ENCODE measurements around the gene SACM1L. TPM values are rescaled to one million over a fixed set of nuclear protein-coding genes. Genes with fewer than 3 reads are reported as not detected.

Gene SACM1L, protein sequence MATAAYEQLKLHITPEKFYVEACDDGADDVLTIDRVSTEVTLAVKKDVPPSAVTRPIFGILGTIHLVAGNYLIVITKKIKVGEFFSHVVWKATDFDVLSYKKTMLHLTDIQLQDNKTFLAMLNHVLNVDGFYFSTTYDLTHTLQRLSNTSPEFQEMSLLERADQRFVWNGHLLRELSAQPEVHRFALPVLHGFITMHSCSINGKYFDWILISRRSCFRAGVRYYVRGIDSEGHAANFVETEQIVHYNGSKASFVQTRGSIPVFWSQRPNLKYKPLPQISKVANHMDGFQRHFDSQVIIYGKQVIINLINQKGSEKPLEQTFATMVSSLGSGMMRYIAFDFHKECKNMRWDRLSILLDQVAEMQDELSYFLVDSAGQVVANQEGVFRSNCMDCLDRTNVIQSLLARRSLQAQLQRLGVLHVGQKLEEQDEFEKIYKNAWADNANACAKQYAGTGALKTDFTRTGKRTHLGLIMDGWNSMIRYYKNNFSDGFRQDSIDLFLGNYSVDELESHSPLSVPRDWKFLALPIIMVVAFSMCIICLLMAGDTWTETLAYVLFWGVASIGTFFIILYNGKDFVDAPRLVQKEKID
- 10 to 100 TPM; 23.8 to 34.6 (median 32.1) TPM for total RNA-seq

DNA sequence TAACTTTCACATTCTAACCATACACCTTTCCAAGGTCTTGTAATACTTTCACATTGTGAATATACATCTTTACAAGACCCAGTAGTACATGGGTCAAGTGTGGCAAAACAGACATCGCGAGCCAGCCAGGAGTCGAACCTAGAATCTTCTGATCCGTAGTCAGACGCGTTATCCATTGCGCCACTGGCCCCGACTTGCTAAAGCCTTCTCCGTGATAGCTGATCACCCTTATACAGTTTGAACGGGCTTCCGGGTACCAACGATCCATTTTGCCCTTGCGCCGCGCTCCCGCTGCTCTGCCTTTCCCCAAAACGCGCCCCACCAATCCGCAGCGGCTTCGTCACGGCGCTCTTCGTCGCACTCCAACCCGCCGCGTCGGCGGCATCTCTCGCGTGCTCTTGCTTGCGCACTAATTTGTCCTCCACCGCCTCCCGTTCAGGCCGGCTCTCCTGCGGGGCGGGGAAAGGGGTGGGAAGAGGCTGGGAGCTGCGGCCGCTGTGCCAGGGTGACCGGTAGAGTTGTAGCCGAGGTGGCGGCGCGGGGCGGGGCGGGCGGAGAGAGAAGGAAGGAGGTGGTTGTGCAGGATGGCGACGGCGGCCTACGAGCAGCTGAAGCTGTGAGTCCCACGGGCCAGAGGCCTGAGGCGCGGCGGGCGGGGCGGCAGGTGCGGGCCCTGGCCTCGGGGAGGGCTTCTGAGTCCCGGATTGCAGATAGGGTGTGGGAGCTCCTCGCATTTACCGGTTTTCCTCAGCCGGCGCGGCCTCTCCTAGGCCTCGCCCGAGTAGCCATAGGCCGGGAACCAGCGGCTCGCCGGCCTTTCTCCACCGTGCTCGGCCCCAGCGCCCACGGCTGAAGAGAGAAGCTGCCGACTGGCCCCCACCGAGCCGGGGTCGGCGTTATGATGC, at the start of gene SACM1L:
TSS of gene SACM1L (plus strand) at position 515 of the 905 bp plus-strand sequence. CDS start at position 585, 70 bp downstream.
- WGBS, 2 donors, result 0 to 1% methylated on average over 73 to 75 of the region's 81 CpGs
- peak; percentile 97 to 99 for DNase-seq (ENCODE audit: low spot score in 2 of 2)
- intact Hi-C loops (cut with DNase I; ENCODE audit: low total_unique reads), result no loop called here
- peak within 1 kb of the TSS; percentile 82 for H3K4me3 ChIP-seq (ENCODE audit: low read depth, poor library complexity, severe bottlenecking)
- TF ChIP-seq, protein P1, sequence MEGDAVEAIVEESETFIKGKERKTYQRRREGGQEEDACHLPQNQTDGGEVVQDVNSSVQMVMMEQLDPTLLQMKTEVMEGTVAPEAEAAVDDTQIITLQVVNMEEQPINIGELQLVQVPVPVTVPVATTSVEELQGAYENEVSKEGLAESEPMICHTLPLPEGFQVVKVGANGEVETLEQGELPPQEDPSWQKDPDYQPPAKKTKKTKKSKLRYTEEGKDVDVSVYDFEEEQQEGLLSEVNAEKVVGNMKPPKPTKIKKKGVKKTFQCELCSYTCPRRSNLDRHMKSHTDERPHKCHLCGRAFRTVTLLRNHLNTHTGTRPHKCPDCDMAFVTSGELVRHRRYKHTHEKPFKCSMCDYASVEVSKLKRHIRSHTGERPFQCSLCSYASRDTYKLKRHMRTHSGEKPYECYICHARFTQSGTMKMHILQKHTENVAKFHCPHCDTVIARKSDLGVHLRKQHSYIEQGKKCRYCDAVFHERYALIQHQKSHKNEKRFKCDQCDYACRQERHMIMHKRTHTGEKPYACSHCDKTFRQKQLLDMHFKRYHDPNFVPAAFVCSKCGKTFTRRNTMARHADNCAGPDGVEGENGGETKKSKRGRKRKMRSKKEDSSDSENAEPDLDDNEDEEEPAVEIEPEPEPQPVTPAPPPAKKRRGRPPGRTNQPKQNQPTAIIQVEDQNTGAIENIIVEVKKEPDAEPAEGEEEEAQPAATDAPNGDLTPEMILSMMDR (IDR thresholded peaks at IDR 0.05), result no peak
- TF ChIP-seq POLR2A (IDR thresholded peaks at IDR 0.05), result no peak

DNA sequence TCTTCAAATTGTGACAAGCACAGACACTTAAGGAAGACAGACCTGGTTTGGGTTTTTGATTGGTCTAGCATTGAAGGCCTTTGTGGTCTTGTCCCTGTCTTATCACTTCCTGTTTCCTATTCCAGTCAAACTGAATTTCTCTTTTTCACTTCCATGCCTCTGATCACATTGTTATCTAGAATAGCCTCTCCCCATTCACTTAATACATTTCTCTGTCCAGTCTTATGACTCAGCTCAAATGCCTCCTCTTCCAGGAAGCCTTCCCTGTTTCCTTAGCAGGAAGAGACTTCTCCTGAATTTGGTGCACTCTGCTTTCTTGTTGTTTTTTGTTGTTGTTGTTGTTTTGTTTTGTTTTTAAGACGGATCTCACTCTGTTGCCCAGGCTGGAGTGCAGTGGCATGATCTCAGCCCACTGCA, 49.1 kb upstream of the SACM1L start:
- no peak overlapping the region for H3K4me3 ChIP-seq (ENCODE audit: low read depth, poor library complexity, severe bottlenecking)
- TF ChIP-seq POLR2A (IDR thresholded peaks at IDR 0.05), result no peak
- TF ChIP-seq, protein P1 (IDR thresholded peaks at IDR 0.05), result no peak
- DNase-seq (ENCODE audit: low spot score in 2 of 2), result no peak
- intact Hi-C loops (cut with DNase I; ENCODE audit: low total_unique reads), result no loop called here
- 90 to 100% methylated on average over 1 of the region's 1 CpG for WGBS, 2 donors

DNA sequence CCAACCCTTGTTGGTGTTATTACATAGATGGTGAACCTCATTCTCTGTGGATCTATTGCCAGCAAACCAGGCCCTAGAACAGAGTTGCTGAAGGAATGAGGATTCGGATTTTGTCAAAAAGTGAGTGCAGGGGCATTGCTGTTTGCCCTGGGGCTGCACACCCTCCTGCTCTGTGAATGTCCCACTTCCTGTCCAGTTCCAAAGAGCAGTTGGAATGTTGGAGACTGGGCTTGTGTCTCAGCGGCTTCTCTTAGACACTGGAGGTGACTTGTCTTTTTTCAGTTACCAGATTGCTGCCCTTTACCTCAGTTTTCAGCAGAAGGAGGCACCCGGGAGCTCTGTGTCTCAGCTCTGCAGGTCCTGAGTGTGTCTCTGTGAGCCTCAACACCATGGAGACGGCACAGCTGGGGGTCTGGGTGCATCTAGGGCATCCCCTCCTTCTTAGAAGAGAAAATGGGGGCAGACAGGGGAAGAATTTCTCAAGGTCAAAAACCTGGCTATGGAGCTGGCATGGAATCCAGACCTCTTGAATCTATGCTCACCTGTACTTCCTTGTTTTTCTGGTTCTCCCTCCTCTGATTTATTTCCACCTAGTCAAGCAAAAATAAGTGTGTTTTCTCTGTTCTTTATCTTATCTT, 48.4 kb upstream of the SACM1L start:
- DNase-seq (ENCODE audit: low spot score in 2 of 2), result no peak
- no peak for TF ChIP-seq POLR2A (IDR thresholded peaks at IDR 0.05)
- TF ChIP-seq, protein P1 (IDR thresholded peaks at IDR 0.05), result no peak
- 78 to 88% methylated on average over 4 of the region's 4 CpGs for WGBS, 2 donors
- intact Hi-C loops (cut with DNase I; ENCODE audit: low total_unique reads), result no loop called here
- no peak overlapping the region for H3K4me3 ChIP-seq (ENCODE audit: low read depth, poor library complexity, severe bottlenecking)

DNA sequence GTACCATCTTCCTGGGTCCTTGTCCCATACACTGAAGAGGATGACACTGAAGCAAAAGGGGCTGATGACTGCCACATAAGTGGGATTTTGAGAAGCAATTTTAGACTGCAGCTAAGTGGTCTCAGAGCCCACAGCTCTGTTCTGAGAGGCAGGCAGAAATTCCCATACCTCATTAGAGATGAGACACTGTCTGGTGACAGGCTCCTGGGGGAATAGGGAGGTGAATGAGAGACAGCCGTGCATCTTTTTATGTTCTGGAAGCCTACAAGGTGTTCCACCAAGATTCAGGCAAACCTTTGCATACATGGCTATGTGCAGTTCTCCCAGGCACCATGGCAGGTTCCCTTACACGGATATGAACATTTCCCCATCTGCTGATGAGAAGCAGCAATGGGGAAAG, 47.4 kb upstream of the SACM1L start:
- 87 to 94% methylated on average over 2 of the region's 2 CpGs for WGBS, 2 donors
- TF ChIP-seq POLR2A (IDR thresholded peaks at IDR 0.05), result no peak
- TF ChIP-seq, protein P1 (IDR thresholded peaks at IDR 0.05), result no peak
- intact Hi-C loops (cut with DNase I; ENCODE audit: low total_unique reads), result no loop called here
- no peak overlapping the region for H3K4me3 ChIP-seq (ENCODE audit: low read depth, poor library complexity, severe bottlenecking)
- no peak for DNase-seq (ENCODE audit: low spot score in 2 of 2)

DNA sequence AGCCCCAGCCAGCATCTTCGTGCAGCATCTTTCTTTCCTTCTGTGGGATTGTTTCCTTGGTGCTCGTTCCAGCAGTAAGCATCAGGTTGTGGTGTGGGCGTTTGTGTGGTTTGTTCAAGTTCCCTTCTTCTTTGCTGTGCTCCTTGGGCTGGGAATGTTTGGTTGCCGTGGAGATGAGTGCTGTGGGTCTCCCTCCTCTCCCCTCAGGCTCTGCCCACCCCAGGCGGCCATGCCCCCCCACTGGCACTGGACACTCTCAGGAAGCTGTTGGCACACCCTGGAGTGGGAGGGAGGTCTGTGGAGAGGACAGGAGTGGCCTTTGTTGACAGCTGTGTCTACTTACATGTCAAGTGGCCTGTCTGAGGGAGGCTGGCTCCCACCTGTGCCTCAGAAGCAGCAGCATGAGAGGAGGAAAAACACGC, 46.5 kb upstream of the SACM1L start:
- no peak overlapping the region for H3K4me3 ChIP-seq (ENCODE audit: low read depth, poor library complexity, severe bottlenecking)
- intact Hi-C loops (cut with DNase I; ENCODE audit: low total_unique reads), result no loop called here
- 75 to 76% methylated on average over 6 of the region's 6 CpGs for WGBS, 2 donors
- no peak for DNase-seq (ENCODE audit: low spot score in 2 of 2)
- TF ChIP-seq, protein P1 (IDR thresholded peaks at IDR 0.05), result no peak
- no peak for TF ChIP-seq POLR2A (IDR thresholded peaks at IDR 0.05)
